GM12892 (cell line): Measurements from ENCODE around the gene TEX48.

Experiments used
- DNase-seq: peaks from one replicate; pipeline ENCODE4 v3.0.0; 2011; ENCODE audit not compliant: insufficient read length
- FAIRE-seq: peaks from 2 replicates; lab custom pipeline; 2011; peaks lifted over from hg19 to GRCh38; lab: Jason Lieb, UNC
- POLR2A ChIP-seq: IDR thresholded peaks from 2 replicates; pipeline ENCODE4 v1.6.1; 2011; ENCODE audit warnings: low read depth, low read length, control low read depth
- POLR2AphosphoS5 ChIP-seq: IDR thresholded peaks from 2 replicates; pipeline ENCODE4 v1.6.1; 2011; ENCODE audit warnings: low read depth, low read length, control low read depth
- TAF1 ChIP-seq: IDR thresholded peaks from 2 replicates; pipeline ENCODE4 v1.6.1; 2011; ENCODE audit warnings: low read depth, mild to moderate bottlenecking, control low read depth, low read length, borderline replicate concordance

The TEX48 gene

GRCh38 chr9:114631166-114631565 is 50.8 kb downstream of the TEX48 start:
- TF ChIP-seq POLR2A: no peak
- TF ChIP-seq POLR2AphosphoS5: no peak
- no peak for TF ChIP-seq TAF1
- no peak for DNase-seq
- no peak for FAIRE-seq

GRCh38 chr9:114629563-114630090 is 52.4 kb downstream of the TEX48 start:
- DNase-seq: no peak
- FAIRE-seq: no peak
- TF ChIP-seq POLR2AphosphoS5 (no peak), TAF1 (no peak), POLR2A (no peak)

DNA sequence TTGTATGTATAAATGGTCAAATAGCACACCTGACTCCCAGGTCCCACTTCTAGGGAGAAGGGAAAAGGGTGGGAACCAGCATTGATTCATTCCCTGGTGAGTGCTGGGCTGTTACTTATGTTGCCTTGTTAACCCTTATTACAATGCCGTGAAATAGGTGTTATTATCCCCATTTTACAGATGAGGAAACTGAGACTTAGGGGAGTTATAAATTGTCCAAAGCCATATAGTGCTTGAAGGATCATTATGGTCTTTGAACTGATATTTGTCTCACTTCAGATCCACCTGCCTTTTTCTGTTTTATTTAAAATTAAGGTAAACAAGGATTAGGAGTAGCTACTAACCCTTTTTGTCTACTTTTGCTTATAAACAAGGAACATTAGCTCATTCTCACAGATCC is 54.4 kb downstream of the TEX48 start:
- FAIRE-seq: no peak
- TF ChIP-seq POLR2A: no peak
- DNase-seq: no peak

DNA sequence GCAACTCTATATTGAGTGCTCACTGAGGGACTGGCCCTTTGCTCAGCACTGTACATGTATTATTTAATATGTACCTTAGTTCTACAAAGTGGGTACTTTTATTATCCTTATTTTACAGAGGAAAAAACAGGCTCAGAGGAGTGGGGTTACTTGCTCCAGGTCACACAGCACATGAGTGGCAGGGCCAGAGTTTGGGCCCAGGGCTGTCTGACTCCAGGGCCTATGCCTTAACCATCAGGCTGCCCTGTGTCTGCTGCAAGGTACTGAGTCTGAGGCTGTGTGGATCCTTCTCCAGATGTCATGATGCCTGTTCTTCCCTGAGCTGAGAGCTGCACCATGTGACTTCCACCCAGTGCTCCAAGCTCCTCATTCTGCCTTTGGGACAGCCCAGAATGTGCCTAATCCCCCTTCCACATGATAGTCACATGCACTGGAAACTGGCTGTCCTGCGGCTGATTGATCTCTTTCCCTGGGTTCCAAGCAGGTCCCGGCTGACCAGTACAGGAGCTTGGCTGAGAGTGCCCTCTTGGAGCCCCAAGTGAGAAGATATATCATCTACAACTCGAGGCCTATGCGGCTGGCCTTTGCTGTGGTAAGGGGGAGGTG is 55.5 kb downstream of the TEX48 start:
- no peak for TF ChIP-seq POLR2A
- no peak for TF ChIP-seq TAF1
- TF ChIP-seq POLR2AphosphoS5: no peak
- FAIRE-seq: no peak
- no peak for DNase-seq

DNA sequence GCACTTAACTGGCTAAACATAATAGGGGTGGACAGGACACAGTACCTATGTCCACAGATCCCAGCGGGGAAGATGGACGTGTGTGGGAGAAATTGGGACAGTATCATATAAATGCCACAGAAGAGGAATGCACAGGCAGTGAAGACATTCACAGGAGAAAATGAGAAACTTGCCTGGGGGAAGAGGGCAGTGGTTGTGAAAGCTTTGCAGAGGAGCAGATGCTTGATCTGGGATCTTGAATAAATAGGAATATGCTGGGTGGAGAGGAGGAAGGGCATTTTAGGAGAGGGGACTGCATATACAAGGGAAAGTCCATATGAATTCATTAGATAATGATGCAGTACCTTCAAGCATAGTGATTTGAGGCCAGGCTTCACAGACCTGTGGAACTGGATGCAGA is 57.3 kb downstream of the TEX48 start:
- no peak for DNase-seq
- no peak for FAIRE-seq
- TF ChIP-seq POLR2A (no peak), TAF1 (no peak), POLR2AphosphoS5 (no peak)

GRCh38 chr9:114621975-114622609 is 59.9 kb downstream of the TEX48 start:
- DNase-seq: no peak
- TF ChIP-seq TAF1: no peak
- TF ChIP-seq POLR2A: no peak
- no peak for TF ChIP-seq POLR2AphosphoS5
- no peak for FAIRE-seq

DNA sequence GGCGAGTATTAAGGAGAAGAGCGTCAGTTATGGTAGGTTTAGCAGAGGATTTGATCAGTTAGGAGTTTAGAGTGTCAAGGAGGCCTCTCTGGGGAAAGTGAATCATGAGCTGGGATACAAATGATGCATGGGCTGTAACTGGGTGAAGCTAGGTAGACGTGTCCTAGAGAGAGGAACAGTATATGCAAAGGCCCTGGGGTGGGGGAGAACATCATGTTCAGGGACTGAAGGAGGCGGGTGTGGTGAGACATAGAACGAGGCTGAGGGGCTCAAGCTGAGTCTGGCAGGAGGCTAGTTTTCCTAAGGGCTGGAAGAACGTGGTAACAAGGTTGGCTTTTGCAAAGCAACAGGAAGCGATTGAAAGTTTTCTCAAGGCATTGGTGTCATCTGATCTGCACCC is 60.4 kb downstream of the TEX48 start:
- FAIRE-seq: no peak
- no peak for DNase-seq
- no peak for TF ChIP-seq POLR2A
- no peak for TF ChIP-seq POLR2AphosphoS5
- TF ChIP-seq TAF1: no peak

DNA sequence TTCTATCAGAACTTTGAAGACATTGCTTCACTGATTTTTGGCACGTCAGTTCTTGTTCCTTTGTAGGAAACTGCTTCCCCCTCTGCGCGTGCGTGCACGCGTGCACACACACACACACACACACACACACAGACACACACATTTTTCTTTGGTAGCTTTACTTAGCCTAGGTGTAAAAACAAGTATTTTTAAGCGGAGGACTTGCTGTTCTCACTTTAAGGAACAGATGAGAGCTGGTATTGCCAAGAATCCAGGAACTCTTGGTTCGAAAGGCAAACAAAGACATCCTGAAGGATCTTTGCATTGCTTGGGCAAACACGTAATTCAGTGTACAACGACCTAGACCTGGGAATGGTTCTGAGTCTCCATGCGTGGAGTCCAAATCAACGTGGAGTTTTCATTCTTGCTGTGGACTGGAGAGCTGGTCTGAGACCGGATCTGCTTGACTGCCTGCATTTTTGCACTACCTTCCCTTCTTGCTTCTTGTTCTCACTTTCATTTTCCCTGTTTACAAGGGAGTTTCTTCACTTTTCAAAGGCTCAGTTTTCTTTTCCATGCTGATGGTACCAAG is 62.7 kb downstream of the TEX48 start:
- FAIRE-seq (peak; percentile 85), DNase-seq (no peak)
- TF ChIP-seq POLR2AphosphoS5 (no peak), TAF1 (peak; percentile 77)

GRCh38 chr9:114616684-114617520 is 65.1 kb downstream of the TEX48 start:
- DNase-seq (peak; percentile 37), FAIRE-seq (peak; percentile 77)
- TF ChIP-seq POLR2AphosphoS5 (no peak), POLR2A (no peak), TAF1 (no peak)
